SK-N-SH (cell line): ENCODE data around the gene SEMA6C.

Experiments used
- RAD21 ChIP-seq: IDR thresholded peaks from 2 replicates; pipeline ENCODE4 v1.6.1; 2012; ENCODE audit warnings: mild to moderate bottlenecking, low read length
- RCOR1 ChIP-seq: fragments of 150-350 bp; IDR thresholded peaks from 2 replicates; pipeline ENCODE4 v1.6.1; 2017; ENCODE audit warnings: antibody characterized with exemption, low read length
- RXRA ChIP-seq: IDR thresholded peaks from 2 replicates; pipeline ENCODE4 v1.4.0; 2012; ENCODE audit warnings: low read depth, mild to moderate bottlenecking, borderline replicate concordance
- SMC3 ChIP-seq: IDR thresholded peaks from 2 replicates; pipeline ENCODE4 v1.6.1; 2012; ENCODE audit warnings: low read depth, low read length, improper control_type of control experiment
- TF ChIP-seq, protein P1 (sequence below): fragments of 200-600 bp; sonication (generic); IDR thresholded peaks from 2 replicates; pipeline ENCODE4 v1.6.1; 2017; ENCODE audit warnings: antibody characterized with exemption, mild to moderate bottlenecking, moderate library complexity

GRCh38 chr1:151085953-151086559 lies 60.4 kb downstream of the SEMA6C start:
- TF ChIP-seq, protein P1, sequence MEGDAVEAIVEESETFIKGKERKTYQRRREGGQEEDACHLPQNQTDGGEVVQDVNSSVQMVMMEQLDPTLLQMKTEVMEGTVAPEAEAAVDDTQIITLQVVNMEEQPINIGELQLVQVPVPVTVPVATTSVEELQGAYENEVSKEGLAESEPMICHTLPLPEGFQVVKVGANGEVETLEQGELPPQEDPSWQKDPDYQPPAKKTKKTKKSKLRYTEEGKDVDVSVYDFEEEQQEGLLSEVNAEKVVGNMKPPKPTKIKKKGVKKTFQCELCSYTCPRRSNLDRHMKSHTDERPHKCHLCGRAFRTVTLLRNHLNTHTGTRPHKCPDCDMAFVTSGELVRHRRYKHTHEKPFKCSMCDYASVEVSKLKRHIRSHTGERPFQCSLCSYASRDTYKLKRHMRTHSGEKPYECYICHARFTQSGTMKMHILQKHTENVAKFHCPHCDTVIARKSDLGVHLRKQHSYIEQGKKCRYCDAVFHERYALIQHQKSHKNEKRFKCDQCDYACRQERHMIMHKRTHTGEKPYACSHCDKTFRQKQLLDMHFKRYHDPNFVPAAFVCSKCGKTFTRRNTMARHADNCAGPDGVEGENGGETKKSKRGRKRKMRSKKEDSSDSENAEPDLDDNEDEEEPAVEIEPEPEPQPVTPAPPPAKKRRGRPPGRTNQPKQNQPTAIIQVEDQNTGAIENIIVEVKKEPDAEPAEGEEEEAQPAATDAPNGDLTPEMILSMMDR: no peak
- no peak for TF ChIP-seq RCOR1
- TF ChIP-seq RXRA: no peak
- no peak for TF ChIP-seq RAD21
- no peak for TF ChIP-seq SMC3
